ENCODE results near the gene ADK.

ADK gene

DNA sequence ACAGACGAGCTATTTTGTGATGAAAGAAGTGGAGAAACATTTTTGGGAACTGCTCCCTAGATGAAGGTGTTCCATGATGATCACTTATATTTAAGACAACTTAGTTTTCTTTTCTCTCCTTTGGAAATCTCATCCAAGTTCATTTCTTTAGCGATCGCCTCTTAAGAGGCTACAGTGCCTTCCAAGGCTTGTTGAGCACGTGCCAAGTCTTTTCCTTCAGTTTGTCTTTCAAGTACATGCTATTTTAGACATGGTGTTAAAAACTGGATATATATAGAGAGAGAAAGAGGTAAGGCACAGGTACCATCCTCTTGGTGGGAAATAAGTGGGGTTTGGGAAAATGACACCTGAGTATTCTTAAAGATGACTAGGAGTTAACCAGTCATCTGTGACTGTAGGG lies 2.7 kb downstream of the ADK start:
- DNase-seq (ENCODE audit: low read depth in 2 of 2) = peak in 1 of 2 donors; percentile 20
- no peak overlapping the region for H3K4me3 ChIP-seq (replicated peaks in 1 of 2; ENCODE audit: low read depth in 2 of 2, low read length in 2 of 2)
- TF ChIP-seq, protein P1, sequence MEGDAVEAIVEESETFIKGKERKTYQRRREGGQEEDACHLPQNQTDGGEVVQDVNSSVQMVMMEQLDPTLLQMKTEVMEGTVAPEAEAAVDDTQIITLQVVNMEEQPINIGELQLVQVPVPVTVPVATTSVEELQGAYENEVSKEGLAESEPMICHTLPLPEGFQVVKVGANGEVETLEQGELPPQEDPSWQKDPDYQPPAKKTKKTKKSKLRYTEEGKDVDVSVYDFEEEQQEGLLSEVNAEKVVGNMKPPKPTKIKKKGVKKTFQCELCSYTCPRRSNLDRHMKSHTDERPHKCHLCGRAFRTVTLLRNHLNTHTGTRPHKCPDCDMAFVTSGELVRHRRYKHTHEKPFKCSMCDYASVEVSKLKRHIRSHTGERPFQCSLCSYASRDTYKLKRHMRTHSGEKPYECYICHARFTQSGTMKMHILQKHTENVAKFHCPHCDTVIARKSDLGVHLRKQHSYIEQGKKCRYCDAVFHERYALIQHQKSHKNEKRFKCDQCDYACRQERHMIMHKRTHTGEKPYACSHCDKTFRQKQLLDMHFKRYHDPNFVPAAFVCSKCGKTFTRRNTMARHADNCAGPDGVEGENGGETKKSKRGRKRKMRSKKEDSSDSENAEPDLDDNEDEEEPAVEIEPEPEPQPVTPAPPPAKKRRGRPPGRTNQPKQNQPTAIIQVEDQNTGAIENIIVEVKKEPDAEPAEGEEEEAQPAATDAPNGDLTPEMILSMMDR (IDR thresholded peaks at IDR 0.05; ENCODE audit: low read depth, low read length) = no peak

DNA sequence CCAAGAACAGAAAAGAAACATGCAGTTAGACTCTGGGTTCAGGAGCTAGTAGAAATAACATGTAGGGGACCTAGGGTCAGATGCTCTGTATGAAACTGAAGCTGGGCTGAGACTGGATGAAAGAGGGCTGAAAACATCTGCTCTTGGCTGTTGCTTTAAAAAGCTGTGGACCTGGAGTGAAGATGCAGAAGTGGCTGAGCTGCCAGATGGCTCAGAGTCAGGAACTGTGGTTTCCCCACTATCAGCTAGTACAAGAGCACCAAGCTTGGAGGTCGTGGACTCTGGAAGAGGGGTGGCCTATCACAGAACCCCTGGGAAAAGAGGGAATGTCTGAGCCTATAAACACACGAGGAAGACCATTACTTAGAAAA lies 5.9 kb downstream of the ADK start:
- H3K4me3 ChIP-seq (replicated peaks in 1 of 2; ENCODE audit: low read depth in 2 of 2, low read length in 2 of 2) = no peak overlapping the region
- DNase-seq (ENCODE audit: low read depth in 2 of 2) = peak; percentile 22 to 74
- TF ChIP-seq, protein P1 (IDR thresholded peaks at IDR 0.05; ENCODE audit: low read depth, low read length) = no peak

DNA sequence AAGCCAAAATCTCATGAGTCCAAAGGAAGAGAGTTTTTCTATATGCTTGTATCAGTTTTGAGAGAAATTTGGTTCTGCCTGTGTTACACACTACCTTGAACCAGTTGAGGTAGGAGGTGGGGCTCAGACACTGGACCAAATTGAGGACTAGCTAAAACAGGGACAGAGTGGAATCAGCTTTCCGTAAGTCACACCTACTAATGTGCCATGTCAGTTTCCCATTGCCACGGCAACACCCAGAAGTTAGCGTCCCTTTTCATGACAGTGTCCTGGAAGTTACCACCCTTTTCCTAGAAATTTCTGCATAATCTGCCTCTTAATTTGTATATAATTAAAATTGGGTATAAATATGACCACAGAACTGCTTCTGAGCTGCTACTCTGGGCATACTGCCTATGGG lies 9.0 kb downstream of the ADK start:
- no peak overlapping the region for H3K4me3 ChIP-seq (replicated peaks in 1 of 2; ENCODE audit: low read depth in 2 of 2, low read length in 2 of 2)
- no peak for DNase-seq (ENCODE audit: low read depth in 2 of 2)
- TF ChIP-seq, protein P1 (IDR thresholded peaks at IDR 0.05; ENCODE audit: low read depth, low read length) = no peak

DNA sequence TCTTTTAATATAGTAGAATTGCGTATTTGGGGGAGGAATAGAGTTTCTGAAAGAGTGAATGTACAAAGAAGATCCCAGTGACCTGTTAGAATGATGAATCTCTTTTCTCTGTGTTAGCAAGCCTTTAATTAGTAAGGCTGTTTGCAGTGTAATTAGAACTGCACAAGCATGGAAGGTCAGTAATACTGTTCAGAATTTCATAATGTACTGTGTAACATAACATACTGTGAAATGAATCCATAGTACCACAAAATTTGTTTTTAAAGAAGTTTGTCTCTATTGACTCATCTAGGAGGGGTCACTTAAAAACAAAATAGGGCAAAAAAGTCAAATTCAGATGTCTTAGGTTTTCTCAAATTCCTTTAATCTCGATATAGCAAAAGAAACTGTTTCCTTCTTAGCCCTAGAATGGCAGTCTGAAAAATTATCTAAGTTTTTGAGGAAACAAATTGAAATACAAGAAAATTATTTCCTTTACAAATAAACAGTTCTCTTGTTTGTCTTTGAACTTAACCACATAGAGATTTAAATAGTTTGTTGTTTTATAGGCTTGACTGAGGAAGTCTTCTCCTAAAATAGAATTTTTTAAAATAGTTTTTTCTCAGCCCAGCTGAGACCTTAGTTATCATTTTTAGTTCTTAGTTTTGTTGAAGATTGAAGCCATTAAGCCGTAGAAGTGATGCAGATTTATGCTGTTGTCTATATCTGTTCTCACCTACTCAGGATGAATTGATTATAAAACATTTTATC lies 12.5 kb downstream of the ADK start:
- peak in 1 of 2 donors; percentile 36 for DNase-seq (ENCODE audit: low read depth in 2 of 2)
- TF ChIP-seq, protein P1 (IDR thresholded peaks at IDR 0.05; ENCODE audit: low read depth, low read length) = no peak
- no peak overlapping the region for H3K4me3 ChIP-seq (replicated peaks in 1 of 2; ENCODE audit: low read depth in 2 of 2, low read length in 2 of 2)

DNA sequence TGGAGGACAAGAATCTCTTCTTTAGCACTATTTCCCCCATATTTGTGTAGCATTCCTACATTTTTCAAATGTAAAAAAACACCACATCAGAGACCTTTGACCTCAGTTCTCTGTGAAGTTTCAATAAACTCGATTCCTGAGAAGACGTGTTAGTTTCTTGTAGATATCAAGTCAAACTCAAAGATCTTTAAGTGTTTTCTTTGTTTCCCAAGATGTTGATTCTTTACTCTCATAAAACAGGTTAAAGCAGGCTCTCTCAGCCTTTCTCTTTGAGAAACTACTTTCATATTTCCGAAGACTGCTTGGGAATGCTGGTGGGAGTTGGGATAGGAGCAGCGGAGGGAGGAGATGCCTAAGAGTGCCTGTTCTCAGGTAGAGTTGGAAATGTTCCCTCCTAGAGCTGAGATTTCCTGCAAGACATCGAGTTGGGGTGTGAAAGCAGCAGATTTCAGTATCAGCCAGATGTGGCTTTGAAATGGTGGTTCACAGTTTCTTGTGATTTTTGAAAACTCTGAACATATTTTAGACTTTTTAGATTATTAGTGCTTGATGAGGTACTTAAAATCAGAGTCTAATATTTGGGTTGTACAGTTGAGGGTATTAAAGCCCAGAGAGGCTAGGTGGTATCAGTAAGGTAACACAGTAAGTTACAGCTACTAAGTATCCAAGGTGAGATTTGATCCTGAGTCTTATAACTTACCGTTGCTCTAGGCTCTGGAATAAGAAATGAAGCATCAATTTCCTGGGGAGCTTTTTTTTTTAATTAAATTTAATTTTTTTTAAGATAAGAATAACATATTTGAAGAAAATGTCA lies 13.9 kb downstream of the ADK start:
- DNase-seq (ENCODE audit: low read depth in 2 of 2) = no peak
- no peak overlapping the region for H3K4me3 ChIP-seq (replicated peaks in 1 of 2; ENCODE audit: low read depth in 2 of 2, low read length in 2 of 2)
- TF ChIP-seq, protein P1 (IDR thresholded peaks at IDR 0.05; ENCODE audit: low read depth, low read length) = no peak

DNA sequence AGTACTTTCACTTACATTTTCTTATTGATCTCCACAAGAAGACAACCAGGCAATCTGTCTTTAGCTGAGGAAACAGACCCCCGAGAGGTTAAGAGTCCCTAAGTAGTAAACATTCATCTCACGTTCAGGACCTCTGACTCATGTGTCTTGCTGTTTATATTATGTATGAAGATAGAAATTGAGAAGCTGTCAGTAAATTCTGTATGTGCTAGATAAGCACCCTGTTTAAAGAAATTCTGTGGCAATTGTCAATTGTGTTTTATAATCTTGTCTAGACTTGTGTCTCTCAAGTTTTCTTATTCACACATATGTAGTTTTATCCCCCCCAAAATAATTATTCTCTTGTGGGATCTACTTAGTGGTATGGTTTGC lies 14.5 kb downstream of the ADK start:
- peak in 1 of 2 donors; percentile 45 for DNase-seq (ENCODE audit: low read depth in 2 of 2)
- H3K4me3 ChIP-seq (replicated peaks in 1 of 2; ENCODE audit: low read depth in 2 of 2, low read length in 2 of 2) = no peak overlapping the region
- TF ChIP-seq, protein P1 (IDR thresholded peaks at IDR 0.05; ENCODE audit: low read depth, low read length) = no peak
